GM18499 (cell line): Measurements from ENCODE around the gene PRAME.
"Not testable (repeated sequence)": the region's sequence is repeated elsewhere in the genome, so short reads cannot be mapped to it uniquely, and the experiment has no call there.

ENCODE experiments used
- ATAC-seq: cut with Tn5 transposase; IDR thresholded peaks from one replicate; pipeline ENCODE4 v1.9.1; 2021; ENCODE audit warnings: moderate number of reproducible peaks; ENCODE audit not compliant: insufficient read depth, unreplicated experiment

The PRAME gene

DNA sequence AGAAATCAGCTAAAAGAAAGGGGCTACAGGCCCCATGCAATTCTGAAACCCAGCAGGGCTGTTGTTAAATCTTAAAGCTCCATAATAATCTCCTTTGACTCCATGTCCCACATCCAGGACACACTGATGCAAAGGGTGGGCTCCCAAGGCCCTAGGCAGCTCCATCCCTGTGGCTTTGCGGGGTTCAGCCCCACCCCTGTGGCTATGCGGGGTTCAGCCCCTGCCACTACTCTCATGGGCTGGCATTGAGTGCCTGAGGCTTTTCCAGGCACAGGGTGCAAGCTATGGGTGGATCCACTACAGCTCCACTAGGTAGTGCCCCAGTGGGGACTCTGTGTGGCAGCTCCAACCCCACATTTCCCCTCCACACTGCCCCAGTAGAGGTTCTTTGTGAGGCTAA, 30.3 kb downstream of the PRAME start:
- ATAC-seq = no peak

GRCh38 chr22:22527312-22527711, 31.8 kb downstream of the PRAME start:
- no peak for ATAC-seq

- ATAC-seq = no peak
Measured at GRCh38 chr22:22526125-22526912, 32.7 kb downstream of the PRAME start.

- no peak for ATAC-seq
Measured at GRCh38 chr22:22523494-22523893, 35.6 kb downstream of the PRAME start.

- ATAC-seq = no peak
Measured at GRCh38 chr22:22521631-22522030, 37.4 kb downstream of the PRAME start.

DNA sequence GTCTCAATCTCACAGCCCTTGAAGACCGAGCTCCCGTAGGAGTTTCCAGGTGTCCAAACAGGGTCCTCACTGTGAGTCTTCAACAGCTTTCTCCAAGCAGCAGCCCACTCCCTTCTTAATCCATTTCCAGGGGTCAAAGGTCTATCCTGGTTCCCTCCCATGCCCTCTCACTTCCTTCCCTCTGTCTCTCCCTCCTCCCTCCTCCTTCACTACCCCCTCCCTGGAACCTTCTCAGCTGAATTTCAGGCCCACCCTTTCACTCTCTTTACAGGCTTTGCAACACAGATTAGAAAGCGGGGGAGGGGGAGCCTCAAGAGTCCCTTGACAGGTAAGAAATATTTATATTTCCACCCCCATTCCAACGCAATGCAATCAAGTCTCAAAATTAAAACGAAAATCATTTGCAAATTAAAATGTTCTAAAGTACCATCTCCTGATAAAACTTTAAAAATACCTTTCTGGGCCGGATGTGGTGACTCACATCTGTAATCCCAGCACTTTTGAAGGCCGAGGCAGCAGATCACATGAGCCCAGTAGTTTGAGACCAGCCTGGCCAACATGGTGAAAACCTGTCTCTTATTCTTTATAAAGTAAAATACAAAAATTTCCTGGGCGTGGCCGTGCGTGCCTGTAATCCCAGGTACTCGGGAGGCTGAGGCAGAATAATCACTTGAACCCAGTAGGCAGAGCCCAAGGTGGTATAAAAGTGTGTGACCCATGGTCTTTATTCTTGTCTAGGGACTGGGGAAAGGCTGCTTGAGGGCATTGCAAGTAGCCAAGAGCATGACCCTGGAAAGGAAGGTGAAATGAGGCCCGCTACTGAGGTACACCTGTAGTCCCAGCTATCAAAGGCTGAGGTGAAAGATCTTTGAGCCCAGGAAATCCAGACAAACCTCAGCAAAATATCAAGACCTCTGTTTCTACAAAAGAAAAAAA, 38.1 kb downstream of the PRAME start:
- no peak for ATAC-seq

DNA sequence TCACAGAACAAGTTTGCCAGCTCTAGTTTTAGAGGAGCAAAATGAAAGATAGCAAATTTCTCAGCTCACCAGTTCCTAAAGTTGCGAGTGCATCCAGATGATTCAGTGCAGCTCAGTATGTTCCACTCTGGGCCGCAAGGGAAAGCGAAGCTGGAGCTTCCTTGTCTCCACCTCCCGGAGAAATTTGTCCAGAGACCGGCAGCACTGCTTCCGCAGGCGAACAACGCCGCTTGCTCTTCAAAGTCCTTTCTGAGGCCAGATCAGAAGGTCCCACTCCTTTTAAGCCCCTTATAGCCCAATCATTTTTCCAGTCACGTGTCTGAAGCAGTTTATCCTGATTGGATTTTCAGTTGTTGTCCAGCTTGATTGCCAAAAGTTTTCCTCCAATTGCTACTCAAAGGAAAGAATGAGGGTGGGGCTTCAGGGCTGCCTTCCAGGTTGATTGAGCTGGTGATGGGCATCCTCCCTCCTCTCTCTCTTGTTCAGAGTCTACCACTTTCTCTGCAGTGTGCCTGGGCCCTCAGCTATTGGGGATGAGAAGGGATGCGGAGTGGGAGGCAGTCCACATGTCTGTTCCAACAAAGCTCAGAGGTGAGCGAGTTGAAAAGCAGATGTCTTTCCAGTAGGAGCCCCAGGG, 38.9 kb downstream of the PRAME start, which contains the start of gene ZNF280A:
Gene ZNF280A, minus strand, starts transcription at position 251 of the 637 bp plus-strand sequence. CDS start 4,640 bp downstream, outside the sequence.
- no peak for ATAC-seq

DNA sequence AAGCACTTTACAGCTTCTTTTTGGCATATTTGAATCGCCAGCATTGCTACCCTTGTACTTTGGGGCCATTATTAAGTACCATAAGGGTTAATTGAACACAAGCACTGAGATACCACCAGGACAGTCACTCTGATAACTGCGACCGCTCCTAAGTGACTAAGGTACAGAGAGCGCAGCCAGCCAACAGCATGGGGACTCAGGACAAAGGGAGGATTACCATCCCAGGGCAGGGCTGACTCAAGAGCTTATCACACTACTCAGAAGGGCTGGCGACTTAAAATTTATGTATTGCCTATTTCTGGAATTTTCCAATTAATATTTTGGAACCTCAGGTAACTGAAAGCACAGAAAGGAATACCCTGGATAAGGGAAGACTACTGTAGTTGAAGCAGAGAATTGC, 39.5 kb downstream of the PRAME start:
- no peak for ATAC-seq

GRCh38 chr22:22516992-22517391, 42.1 kb downstream of the PRAME start:
- ATAC-seq = no peak

DNA sequence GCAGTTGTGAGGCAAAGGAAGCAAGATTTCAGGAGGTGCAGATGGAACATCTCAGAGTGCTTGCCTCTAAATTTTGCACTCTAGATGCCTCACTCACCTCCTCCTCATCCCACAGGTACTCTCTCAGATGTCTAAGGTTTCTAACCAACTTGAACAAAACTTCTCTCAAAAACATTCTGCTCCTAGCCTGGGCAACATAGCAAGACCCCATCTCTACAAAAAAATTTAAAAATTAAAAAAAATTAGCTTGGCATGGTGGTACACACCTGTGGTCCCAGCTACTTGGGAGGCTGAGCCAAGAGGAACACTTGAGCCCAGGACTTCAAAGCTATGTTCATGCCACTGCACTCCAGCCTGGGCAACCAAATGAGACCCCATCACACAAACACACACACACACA, 43.2 kb downstream of the PRAME start:
- no peak for ATAC-seq

DNA sequence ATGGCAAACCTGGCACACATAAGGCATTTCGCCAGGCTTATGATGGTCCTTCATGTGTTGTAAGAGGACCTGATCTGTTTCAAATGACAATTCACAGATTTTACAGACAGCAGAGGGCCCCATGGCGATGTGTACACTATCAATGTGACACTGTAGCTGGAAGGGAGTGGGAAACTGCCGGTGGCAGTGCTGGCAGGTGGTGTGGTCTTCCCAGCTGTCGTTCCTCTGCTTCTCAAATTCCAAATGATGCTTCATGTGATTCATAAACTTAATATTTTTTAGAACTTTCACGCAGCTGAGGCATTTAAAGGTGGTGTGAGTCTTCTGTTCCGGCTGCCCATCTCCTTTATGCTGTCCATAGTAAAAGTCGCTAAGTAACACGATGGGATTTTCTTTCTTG, 44.6 kb downstream of the PRAME start:
- not testable (repeated sequence) for ATAC-seq

DNA sequence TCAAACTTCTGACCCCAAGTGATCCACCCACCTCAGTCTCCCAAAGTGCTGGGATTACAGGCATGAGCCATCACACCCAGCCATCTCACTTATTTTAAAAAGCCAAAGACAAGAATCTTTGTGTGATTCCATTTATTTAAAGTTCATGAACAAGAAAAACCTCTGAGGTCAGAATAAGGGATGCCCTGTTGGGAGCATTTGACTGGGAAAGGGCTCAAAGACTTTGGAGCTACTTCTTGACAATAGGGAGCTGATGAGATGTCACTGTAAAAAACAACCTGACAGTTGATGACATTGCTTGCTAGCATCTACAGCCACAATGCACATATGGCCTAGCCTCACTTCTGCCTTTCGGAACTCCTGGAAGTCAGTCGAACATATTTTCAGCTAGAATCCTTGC, 45.4 kb downstream of the PRAME start:
- ATAC-seq = no peak

- no peak for ATAC-seq
Measured at GRCh38 chr22:22512951-22513350, 46.1 kb downstream of the PRAME start.

DNA sequence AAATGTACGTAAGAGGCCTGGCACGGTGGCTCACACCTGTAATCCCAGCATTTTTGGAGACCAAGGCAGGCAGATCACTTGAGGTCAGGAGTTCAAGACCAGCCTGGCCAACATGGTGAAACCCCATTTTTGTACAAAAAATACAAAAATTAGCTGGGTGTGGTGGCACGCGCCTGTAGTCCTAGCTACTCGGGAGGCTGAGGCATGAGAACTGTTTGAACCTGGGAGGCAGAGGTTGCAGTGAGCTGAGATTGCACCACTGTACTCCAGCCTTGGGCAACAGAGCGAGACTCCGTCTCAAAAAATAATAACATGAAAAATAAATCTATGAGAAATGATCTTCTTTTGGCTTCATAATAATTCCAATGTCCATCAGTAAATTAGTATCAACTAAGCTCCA, 48.2 kb downstream of the PRAME start:
- not testable (repeated sequence) for ATAC-seq

- not testable (repeated sequence) for ATAC-seq
Measured at GRCh38 chr22:22509912-22510311, 49.2 kb downstream of the PRAME start.

DNA sequence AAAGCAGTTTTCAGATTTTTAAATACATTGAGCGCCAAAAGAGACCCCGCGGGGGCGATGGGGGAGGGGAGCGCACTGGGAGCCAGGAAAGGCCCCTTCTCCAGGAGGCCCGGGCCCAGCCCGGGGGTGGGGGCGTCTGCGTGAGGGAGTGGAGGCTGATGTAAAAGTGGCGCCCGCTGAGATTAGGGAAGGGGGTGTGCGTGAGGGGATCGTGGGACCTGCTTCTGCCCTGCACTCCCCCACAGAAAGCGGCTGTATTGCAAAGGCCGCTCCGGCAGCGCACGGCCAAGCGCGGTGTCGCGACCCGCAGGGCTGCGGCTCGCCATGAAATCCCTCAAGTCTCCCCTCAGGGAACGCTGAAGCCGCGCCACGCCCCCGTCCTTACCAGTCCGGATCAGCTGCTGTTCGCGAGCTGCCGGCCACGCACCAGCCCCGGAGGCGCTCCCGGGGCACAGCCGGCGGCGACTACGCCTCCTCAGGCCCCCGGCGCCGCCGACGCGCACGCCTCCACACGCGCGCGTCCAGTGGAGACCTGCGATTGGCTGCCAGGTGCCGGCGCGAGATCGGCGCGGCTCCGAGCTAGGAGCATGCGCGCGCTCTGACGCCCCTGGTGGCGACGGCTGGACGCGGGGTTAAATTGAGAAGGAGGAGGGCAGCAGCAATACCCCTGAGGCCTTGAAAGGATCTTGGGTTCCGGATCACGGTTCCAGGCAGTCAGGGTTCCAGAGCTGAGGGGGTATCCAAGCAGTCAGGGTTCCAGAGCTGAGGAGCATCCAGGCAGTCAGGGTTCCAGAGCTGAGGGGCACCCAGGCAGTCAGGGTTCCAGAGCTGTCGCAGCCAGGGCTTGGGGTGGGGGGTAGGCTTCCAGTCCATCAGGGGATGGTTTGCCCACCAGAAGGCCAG, 50.5 kb downstream of the PRAME start, which contains the start of gene ZNF280B:
Gene ZNF280B, minus strand, starts transcription at position 469 of the 903 bp plus-strand sequence. CDS start 19,344 bp downstream, outside the sequence.
- ATAC-seq = no peak

GRCh38 chr22:22507743-22508273, 51.3 kb downstream of the PRAME start:
- ATAC-seq = no peak

DNA sequence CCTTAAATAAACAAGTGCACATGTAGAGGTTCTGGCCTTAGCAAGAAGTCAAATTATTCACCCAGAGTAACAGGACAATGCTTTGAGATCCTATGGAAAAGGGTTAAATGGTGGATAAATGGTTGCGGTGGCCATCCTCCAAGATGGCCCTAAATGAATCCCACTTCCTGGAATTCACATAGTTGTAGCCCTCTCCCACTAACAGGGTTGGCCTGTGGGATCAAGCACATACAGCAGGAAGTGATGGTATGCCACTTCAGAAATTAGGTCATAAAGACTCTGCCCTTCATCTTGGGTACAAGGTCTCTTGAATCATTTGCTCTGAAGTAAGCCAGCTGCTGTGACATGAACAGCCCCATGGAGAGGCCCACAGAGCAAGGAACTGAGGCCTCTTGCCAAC, 52.3 kb downstream of the PRAME start:
- ATAC-seq = no peak

DNA sequence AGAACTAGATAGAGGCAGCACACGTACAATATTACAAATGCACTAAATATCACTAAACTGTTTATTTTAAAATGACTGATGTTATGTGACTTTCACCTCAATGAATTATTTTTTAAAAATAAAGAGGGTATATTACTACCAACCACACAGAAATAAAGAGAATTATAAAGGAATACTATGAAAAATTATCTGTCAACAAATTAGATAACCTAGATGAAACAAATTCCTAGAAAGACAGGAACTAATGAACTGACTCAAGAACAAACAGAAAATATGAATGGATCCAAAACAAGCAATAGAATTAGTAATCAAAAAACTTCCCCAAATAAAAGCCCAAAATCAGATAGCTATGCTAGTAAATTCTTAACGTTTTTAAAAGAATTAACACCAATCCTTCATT, 60.8 kb downstream of the PRAME start:
- ATAC-seq = no peak
